Stimulated activated CD8-positive, alpha-beta memory T cell treated with anti-CD3 and anti-CD28 coated beads, Interleukin-4, amount 100 ng/mL, for 24 hours (primary cell): ENCODE measurements around the gene HRH3.

Experiments used
- DNase-seq: peaks from one replicate; pipeline ENCODE4 v3.0.0-alpha.2; 2020; ENCODE audit warnings: low read depth

The HRH3 gene

GRCh38 chr20:62174870-62175624 lies 45.0 kb downstream of the HRH3 start:
- DNase-seq = no peak

- DNase-seq = no peak
These were observed 45.9 kb downstream of the HRH3 start for GRCh38 chr20:62174021-62174804.

GRCh38 chr20:62172666-62173065 lies 47.4 kb downstream of the HRH3 start:
- no peak for DNase-seq

GRCh38 chr20:62171245-62171644 lies 48.8 kb downstream of the HRH3 start:
- DNase-seq = no peak

GRCh38 chr20:62170536-62170935 lies 49.5 kb downstream of the HRH3 start:
- DNase-seq = no peak

- DNase-seq = no peak
These were observed 51.1 kb downstream of the HRH3 start for GRCh38 chr20:62168890-62169435.

GRCh38 chr20:62168061-62168460 lies 52.0 kb downstream of the HRH3 start:
- no peak for DNase-seq

GRCh38 chr20:62167474-62167873 lies 52.6 kb downstream of the HRH3 start:
- no peak for DNase-seq

GRCh38 chr20:62165762-62166399 lies 54.2 kb downstream of the HRH3 start:
- no peak for DNase-seq
